Measurements from ENCODE around the gene KCNH1.

The KCNH1 gene

GRCh38 chr1:211129776-211130175, 4.2 kb downstream of the KCNH1 start:
- no peak overlapping the region for H3K27ac ChIP-seq
- TF ChIP-seq ZFX (IDR thresholded peaks at IDR 0.05): no peak
- TF ChIP-seq CTCF (conservative IDR thresholded peaks at IDR 0.05): no peak

- no peak for TF ChIP-seq ZFX (IDR thresholded peaks at IDR 0.05)
- TF ChIP-seq CTCF (conservative IDR thresholded peaks at IDR 0.05): no peak
Measured at GRCh38 chr1:211127166-211127565, 6.8 kb downstream of the KCNH1 start.

DNA sequence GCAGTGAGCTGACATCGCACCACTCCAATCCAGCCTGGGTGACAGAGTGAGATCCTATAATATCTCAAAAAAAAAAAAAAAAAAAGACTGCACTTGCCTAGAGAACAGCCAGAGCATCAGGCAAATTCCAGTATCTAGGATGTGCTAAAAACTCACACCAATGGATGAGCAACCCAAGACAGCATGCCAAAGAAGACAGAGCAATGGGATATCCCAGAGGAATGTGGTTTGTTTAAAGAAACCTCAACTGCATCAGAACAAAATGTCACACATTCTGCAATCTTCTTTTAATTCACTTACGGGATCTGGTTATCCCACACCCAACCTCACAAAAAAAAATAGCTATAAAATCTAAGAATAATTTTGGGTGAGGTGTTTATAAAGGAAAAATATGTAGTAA, 7.3 kb downstream of the KCNH1 start:
- no peak overlapping the region for H3K27ac ChIP-seq
- TF ChIP-seq ZFX (IDR thresholded peaks at IDR 0.05) (no peak), CTCF (conservative IDR thresholded peaks at IDR 0.05) (no peak)

More at GRCh38 chr1:211127166-211127565, 6.8 kb downstream of the KCNH1 start:
- H3K27ac ChIP-seq: no peak overlapping the region

DNA sequence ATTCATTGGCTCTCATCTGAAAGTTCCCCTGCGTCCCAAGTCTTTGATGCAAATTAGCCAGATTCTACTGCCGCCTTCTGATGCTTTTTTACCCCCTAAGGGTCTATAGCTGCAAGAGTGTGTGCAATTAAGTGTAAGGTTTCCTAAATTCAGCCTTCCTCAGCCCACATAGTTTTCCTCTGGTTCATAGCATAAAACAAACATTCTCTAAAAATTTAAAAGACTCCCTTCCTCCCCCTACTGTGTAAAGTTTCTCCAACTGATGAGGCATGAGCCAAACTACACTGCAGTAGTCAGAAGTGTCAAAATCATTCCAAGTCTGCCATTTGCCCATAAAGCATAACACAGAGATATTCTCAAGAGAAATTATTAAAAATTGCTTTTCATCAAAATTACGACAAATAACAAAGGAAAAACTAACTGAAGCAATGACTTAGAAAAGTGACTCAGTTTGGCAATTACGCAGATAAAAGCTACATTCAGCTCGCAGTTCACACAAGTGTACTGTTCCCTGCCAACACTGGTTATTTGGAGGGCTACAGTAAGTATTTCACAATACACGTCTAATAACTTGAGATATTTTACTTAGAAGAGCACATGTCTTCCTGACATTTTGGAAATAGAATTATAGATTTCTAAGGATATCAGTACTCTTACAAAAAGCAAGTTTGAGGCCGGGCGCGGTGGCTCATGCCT, 15.4 kb downstream of the KCNH1 start:
- TF ChIP-seq CTCF (conservative IDR thresholded peaks at IDR 0.05) (no peak), ZFX (IDR thresholded peaks at IDR 0.05) (no peak)
- H3K27ac ChIP-seq: no peak overlapping the region

DNA sequence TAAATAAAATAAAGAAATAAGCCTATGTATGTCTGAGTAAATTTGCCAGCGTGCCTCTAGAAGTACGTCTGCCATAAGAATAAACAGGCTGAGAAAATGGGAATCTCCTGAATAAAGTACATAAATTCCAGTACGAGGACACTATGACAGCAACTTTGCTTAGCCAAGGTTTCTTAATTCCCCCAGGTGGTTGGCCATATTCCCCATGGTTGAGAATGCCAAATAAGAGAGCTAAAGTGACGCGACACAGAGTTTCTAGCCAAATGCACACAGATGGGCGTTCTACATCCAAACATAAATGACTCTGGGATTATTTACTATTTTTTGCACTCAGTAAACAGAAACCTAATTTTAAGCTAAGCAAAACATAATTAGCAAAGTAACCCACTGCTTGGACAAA, 19.5 kb downstream of the KCNH1 start:
- no peak overlapping the region for H3K27ac ChIP-seq

GRCh38 chr1:211113566-211113965, 20.4 kb downstream of the KCNH1 start:
- TF ChIP-seq ZFX (IDR thresholded peaks at IDR 0.05) (no peak), CTCF (conservative IDR thresholded peaks at IDR 0.05) (no peak)
- no peak overlapping the region for H3K27ac ChIP-seq

More for the DNA sequence above, 19.5 kb downstream of the KCNH1 start:
- TF ChIP-seq CTCF (conservative IDR thresholded peaks at IDR 0.05): no peak
- TF ChIP-seq ZFX (IDR thresholded peaks at IDR 0.05): no peak

- no peak for TF ChIP-seq CTCF (conservative IDR thresholded peaks at IDR 0.05)
- no peak for TF ChIP-seq ZFX (IDR thresholded peaks at IDR 0.05)
- H3K27ac ChIP-seq: no peak overlapping the region
Measured at GRCh38 chr1:211111351-211111750, 22.6 kb downstream of the KCNH1 start.
